NCI-H2196 (cell line): ENCODE measurements around the gene TCF4.
A peak's percentile ranks its signal among the peaks of the same experiment; 100 is the strongest.

Experiments
- DNase-seq: peaks from one replicate; lab custom pipeline; 2025; ENCODE audit not compliant: unreplicated experiment; lab: John Stamatoyannopoulos, UW

TCF4 gene

DNA sequence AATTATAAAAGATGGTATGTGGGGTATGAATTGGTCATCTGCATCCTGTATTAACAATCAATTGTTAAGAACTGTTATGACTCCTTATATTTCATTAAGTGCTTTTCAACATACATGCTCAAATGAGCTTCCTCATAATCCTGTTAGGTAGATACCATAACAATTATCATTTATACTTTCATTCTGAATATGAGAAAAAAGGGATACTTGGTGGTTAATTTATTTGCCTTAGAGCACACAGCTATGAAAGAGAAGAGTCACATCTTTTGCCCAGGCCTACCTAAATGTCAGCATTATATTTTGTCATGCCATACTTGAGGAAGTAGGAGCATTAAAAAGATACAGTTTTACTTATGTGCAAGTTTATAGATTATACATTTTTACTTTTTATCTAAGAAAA, 169.6 kb downstream of the TCF4 start:
- no peak for DNase-seq

DNA sequence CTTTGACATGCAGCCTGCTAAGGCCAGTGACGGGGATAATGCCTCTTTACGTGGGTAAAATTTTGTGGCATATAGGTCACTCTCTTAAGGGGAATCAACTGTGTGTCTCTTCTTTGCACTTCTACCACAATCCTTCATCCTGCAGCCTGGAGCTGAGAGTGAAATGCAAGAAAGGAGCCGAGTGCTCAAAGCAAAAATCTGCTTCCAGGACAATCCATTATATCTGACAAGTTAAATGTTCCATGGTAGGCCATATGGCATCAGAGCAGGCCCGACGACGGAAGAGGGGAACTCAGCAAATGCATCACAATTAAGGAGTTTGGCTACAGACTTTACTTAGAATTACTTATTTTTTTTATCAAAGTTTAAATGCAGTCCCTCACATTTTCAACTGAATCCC, 171.2 kb downstream of the TCF4 start:
- no peak for DNase-seq

DNA sequence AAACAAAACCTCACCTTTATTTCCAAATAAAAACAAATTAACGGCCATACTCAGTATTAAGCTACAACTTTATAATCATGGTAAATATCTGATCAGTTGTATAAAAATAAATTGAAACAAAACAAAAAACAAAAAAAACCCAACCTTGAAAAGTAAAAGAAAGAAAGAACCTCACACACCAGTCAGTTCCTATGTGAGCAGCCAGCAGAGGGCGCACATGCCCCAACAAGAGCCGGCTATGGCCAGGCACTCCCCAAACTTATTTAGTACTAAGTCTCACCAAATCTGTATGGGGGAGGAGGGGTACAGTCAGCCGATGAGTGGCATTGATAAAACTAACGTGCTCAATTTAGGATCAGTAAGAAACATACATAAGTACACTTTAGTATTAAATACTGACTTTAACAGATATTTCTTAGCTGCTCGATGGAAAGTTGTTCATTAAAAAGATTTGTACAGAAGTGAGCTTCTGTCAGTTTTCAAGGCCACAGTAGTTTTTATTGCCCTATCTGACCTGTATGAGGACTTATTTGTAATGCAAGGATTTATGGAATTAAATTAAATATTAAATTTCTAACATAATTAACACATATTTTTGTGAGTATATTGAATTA, 172.6 kb downstream of the TCF4 start:
- DNase-seq: peak; percentile 56

DNA sequence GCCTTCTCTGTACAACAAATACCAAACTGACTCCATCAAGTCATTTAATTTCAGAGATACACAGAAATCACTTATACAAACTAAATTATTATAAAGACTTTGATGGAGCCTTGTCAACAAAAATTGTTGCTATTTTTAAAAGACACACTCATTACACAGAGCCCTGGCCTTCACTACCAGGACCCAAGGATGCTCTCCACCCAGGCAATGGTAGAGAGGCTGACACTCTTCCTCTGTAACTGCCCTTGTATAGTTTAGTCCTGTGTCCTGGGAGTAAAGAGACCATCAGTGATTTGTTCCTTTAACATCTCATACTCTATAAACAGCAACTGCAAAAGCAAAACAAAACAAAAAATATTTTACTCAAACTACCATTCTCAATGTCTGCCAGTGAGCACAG, 173.5 kb downstream of the TCF4 start:
- DNase-seq: no peak

DNA sequence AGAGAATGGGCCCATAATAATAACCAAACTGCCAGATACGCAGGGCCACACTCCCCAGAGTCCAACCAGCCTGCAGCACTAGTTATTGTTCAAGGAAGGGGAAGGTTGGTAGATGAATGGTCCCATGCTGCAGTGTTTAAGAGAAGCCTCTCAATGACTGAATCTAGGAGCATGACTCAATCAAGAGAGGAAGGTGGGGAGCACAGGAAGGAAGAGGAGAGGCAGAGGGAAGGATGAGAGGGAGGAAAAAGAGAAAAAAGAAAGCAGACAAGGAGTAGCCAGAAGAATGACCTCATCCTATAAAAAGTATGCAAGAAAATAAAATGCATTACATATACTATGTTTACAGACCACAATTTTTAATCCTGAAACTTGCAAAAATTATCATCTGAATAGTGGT, 174.5 kb downstream of the TCF4 start:
- DNase-seq: no peak

DNA sequence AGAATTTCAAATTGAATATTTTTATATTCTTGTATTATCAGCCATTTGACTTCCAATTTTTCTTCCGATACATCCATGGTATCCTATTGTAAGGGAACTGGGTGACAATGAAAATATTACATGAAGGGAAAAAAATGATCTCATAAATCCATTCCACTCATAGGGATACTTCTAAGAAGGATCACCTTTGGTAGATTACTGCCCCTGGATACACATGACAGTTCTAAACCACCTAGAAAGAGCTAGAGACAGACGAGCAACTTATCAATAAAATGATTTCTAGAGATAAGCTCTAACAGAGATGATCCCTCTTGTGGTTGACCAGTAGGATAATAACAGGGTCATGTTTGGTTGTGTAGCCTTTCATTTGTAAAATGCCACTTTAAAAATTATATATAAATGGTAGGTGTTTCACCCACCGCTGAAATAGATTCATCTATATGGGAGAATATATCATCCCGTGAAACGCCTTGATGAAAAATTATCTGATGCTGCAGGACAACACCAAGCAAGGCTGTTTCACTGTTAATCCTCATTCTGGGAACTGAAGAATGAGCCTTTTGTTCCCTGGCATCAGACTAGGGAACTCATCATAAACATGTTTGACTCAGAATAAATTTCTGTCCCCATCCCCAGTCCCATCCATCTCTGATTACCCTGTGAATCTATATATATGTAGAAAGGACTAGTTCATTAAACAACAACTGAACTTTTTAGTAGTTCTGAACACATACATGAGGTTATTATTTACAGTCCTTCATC, 180.0 kb downstream of the TCF4 start:
- no peak for DNase-seq

DNA sequence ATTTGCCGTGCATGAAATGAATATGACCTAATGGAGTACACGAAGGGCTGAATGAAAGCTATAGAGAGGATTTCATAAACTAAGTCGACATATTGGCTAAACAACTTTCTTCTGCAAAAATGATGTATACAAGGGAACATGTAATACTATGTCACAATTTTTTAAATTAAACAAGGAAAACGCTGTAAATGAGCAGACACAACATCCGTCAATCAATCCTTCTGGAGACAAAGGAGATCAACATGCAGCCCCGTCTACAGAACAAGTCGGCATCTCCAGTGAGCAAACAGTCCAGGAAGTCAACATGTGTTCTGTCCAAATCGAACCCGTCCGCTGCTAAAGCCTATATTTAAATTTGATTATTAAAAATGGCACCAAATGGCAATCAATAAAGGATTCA, 180.8 kb downstream of the TCF4 start:
- no peak for DNase-seq

DNA sequence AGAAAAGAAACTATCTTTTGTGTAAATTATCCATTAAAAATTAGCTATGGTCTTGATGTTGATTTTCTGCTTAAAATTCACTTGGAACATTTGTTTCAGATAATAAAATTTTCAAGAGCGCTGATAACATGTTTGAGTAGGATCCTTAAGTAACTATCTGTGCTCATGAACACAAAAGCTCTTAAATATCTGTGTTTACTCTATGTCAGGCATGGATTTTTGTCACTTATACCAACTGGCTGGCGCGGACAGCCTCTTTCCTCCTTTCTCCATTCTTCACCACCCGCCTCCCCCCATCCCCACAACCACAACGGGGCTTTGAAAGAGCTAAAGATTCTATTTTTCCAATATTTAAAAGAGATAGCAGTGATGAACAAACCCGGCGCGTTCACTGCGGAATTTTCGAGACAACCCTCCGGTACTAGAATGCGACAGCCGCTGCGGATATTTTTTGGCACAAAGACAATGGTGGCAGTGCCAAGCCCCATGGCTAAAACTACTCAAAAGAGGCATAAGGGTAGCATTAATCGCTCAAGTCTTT, 181.5 kb downstream of the TCF4 start:
- peak; percentile 19 for DNase-seq

DNA sequence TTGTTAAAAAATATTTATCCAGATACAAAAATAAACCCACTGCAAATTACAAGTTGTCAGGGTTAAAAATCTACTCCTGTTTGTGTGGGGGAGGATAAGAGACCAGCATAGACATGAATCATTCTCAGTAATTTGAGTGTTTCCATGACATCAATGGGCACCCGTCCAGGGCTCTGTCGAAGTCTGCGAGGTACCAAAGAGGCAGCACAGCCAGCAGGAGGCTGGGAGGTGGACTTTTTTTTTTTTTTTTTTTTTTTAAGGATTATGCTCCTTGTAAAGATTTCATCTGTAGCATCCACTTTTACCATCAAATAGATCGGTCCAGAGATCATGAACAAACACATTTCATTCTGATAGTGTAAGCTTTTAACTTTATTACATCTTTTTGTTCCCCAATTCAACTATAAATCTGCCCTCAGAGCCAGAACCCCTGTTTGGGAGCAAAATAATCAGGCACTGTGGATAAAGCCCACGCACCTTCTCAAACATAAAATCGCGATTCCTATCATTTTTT, 182.0 kb downstream of the TCF4 start:
- peak; percentile 71 for DNase-seq

DNA sequence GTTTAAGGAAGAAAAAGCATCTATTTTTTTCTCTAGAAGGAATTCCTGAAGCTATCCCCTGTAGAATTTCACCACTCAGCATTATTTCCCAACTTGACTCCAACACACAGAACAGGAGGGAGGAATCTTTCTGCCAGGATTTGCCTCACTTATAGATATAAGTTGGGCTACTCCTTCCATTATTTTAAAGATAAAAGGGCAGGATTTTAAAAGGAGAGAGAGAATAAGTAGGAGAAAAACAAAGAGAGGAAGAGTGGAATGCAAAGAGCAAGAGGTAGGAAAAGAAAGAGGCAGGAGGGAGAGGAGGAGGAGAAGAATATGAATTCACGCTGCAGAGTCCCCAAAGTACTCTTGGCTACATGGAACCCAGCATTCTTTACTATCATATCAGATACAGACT, 182.5 kb downstream of the TCF4 start:
- no peak for DNase-seq

DNA sequence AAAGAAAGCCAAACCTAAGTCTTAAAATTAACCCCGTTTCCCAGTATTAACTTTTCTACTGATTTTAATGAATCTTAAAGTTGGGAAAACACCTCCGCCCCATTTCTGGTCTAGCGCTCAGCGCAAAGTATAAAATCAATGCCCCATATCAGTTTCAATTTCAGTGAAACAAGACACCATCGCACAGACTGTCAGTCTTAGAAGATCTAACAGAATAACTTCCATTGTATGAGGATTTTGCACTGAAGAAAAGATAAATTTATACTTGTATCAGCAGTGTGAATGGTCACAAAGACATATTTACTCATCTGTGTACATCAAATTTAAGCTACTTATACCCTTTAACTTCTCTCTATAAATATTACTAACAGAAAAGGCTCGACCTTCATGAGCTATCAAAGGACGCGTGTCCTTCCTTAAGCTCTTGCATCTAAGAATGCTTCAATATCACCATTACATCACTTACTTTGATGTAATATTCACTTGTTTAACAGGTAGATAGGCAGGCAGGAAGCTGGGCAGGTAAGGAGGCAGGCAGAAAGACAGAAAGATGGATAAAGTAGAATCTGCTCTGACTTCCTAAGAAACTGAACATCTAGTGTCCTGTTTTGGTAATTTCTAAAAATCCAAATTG, 183.0 kb downstream of the TCF4 start:
- no peak for DNase-seq

DNA sequence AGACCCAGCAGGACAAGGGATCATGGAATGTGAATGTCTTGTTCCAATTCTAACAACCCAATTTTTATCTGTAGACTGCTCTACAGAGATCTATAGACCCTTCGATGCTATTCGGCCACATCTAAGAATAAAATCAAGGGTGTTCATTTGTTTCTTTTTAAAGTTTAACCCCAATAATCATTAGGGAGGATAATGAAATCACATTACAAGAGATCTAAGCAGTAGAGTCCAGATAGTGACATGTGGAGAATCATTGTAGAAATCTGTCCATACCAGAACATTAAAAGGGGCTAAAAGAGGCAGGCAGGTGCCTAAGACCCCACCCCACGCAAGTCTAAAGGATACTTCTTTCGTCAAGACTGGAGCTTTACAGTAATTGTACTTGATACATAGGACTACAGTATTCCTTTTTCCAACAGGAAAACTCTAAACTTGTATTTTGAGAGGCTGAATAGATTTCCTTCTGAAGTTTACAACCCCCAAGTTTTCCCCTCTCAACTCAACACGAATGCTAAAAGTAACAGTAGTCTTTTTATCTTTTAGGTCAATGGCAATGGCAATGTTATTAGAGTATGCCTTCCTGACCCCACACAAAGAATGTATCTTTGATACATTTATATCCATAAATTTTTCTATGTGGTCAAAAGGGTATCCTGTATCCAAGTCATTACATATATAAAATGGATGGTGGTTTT, 183.7 kb downstream of the TCF4 start:
- DNase-seq: no peak

DNA sequence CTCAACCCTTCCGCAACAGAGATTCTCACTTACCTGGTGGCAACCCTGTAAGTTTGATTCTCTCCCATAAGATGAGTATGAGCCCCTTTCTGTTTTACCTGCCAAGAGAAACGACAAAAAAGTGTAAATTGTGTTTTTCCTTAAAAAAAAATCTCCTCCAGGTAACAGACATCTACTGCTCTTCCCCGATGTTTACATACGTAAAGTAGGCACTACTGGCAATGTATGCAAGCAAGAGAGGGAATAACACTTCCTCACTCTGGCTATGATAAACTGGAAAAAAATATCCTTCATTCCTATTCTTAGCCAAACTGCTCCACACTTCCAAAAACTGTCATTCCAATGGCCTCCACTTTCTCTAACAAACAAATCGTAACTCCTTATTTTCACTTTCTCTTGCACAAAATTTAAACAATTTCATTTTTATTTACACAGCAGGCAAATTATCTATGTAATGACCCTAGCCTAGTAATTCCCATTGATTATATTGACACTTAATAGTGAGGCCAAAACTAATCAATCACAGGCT, 184.5 kb downstream of the TCF4 start:
- no peak for DNase-seq

DNA sequence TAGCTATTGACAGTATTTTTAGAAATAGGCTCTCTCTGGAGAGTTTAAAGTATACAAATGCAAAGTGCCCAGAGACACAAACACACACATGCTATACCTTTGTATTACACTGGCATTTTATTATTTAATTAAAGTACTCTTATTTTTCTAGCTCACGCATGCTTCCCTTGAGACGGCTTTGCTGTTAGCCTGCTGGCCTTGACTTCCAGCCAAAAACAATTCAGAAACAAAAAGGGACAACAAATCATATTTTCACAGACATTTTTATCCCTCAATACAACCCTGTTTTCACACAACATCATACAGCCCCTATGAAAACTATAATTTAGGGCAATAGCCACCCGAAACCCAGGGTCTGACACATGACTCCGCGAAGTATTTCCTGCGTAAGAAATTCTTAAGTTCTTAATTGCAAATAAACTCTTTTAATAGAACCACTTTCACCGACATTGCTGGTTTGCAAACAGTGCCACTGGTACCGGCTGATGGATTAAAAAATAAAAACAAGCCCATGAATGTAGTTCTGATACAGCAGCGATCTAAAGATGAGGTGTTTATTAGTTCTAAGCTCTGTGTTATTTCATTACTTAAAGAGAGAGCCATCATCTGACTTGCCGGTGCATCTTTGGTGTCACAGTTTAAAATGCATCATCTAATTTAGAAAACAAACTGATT, 185.1 kb downstream of the TCF4 start:
- DNase-seq: no peak

DNA sequence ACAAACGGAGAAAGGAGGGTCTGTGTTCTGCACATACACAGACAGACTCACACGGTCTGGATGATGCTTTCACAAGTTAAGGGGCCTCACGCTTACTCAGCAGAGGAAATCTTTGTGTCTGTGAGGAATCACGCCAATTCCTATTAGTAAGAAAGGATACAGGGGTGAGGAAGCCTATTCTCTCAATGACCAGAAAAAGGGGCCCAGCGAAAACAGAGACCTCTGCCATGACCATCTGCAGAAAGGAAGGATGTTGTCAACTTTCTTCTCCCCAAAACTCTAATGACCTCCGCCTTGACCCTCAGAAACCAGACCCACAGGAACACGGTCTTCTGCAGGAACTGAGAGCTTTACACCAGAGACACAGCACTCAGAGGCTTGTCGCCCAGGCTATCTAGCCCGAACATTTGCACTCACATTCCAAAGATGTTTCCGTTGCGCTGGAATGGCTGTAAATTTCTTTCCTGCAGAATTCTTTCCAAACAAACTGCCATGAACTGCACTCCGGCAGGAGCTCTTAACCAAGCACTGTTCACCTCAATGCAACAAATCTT, 186.3 kb downstream of the TCF4 start:
- DNase-seq: no peak

DNA sequence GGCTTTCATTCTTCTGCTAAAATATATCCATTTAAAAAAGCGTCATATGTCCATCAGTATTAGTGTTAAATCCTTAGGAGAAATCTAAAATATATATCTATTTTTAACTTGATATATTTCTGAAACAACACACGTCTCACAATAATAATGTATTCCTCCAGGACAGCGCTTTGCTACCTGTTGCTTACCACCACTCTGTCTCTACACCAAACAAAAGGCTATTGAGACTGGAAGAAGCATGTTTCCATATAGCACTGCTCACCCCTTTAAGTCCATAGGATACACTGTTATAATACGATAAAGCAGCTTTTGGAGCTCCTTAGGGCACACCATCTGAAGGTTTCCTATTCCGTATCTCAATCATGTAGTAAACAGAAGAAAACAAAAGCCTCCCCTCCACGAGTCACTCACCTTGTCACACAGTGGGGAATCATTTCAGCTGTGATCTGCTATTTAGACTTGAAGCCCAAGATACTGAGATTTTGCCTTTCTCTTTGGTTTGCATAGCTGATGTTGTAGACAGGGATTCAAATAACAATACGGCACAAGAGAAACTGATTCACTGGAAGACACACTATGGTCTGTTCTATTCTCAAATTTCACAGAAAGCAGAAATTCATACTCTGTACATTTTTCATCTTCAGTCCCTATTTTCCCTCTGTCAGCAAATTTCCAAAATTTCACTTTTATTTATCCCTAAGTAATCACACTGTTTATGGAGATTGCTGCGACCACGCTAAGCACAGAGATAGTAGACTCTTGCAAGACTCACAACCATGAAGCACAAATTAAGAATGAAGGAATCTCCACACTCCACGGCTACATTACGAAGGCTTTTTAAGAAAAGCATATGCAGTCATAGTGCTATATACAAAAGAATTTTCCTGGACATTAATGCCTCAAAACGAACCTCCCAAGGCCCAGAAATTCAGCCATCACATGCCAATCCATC, 187.1 kb downstream of the TCF4 start:
- no peak for DNase-seq

DNA sequence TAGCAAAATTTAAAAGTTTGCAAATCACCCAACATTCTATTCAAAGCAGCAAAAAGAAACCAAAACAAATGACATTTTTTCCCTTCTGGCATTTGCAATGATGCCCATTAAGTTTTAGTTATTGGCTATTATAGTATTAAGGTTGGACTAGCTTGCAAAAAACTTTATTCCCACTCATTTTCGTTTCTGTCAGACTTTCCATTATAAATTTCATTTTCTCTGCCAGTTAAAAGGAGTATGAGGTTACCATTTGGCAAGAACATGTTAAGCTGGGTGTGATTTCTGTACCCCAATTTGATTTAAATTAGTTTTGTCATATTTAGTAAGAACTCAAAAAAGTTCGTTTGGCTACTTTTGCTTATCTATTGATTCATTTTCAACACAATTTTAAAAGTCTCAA, 187.9 kb downstream of the TCF4 start:
- DNase-seq: no peak

DNA sequence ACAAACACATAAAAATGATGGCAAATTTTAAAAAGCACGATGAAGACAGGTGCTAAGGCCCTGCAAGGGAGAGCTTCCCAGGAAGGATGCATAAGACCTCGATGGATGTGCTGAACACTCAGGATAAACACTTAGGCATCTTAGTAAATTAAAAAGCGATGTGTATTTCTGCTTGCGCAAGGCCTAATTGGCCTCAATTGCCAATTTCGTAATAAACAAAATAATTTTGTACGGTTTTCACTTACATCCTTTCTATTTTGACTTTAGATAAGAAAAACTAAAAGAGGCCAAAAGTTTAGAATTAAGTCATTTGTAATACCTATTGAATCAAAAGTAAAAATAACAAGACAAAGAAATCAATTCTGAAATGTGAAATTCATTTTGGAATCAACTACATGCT, 189.1 kb downstream of the TCF4 start:
- no peak for DNase-seq

DNA sequence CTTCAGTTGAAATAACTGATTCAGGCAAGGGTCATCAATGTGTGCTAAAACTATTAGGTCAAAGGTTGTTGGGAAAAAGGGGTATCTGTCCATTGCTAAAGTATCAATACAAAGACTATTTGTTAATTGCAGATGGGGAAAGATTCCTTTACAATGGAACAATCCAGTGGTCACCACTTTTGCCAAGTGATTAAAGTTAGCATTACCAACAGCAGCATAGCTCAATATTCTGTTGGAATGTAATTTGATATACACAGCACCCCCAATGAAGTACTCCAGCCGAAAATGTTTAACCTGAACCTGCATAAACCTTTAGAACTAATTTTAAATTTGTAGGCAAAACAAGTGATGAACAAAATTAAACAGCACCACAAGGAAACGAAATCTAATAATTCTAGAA, 191.0 kb downstream of the TCF4 start:
- no peak for DNase-seq
